HG02938 (cell line): ENCODE results near the gene DNAH7.

ENCODE experiments used
- ATAC-seq: cut with Tn5 transposase; IDR thresholded peaks from one replicate; pipeline ENCODE4 v1.9.1; 2021; ENCODE audit warnings: mild to moderate bottlenecking, moderate library complexity; ENCODE audit not compliant: unreplicated experiment

Gene DNAH7

GRCh38 chr2:195818106-195818505, 250.5 kb downstream of the DNAH7 start:
- ATAC-seq: no peak

- no peak for ATAC-seq
These were observed 253.6 kb downstream of the DNAH7 start for GRCh38 chr2:195815083-195815482.

- no peak for ATAC-seq
These were observed 255.2 kb downstream of the DNAH7 start for GRCh38 chr2:195813421-195813820.

- no peak for ATAC-seq
These were observed 258.1 kb downstream of the DNAH7 start for GRCh38 chr2:195810340-195811098.

- ATAC-seq: no peak
These were observed 260.4 kb downstream of the DNAH7 start for GRCh38 chr2:195808189-195808588.

- ATAC-seq: no peak
These were observed 263.2 kb downstream of the DNAH7 start for GRCh38 chr2:195805283-195805976.

- ATAC-seq: no peak
These were observed 272.8 kb downstream of the DNAH7 start for GRCh38 chr2:195795879-195796278.

- no peak for ATAC-seq
These were observed 274.8 kb downstream of the DNAH7 start for GRCh38 chr2:195793881-195794280.

- ATAC-seq: no peak
These were observed 286.5 kb downstream of the DNAH7 start for GRCh38 chr2:195782156-195782555.

GRCh38 chr2:195779491-195779890, 289.1 kb downstream of the DNAH7 start:
- no peak for ATAC-seq

- ATAC-seq: no peak
These were observed 298.7 kb downstream of the DNAH7 start for GRCh38 chr2:195769975-195770374.

GRCh38 chr2:195768431-195768830, 300.2 kb downstream of the DNAH7 start:
- no peak for ATAC-seq

GRCh38 chr2:195766691-195767090, 301.9 kb downstream of the DNAH7 start:
- ATAC-seq: no peak

GRCh38 chr2:195763866-195764265, 304.8 kb downstream of the DNAH7 start:
- ATAC-seq: no peak

GRCh38 chr2:195759877-195760276, 308.8 kb downstream of the DNAH7 start:
- ATAC-seq: no peak

GRCh38 chr2:195758846-195759245, 309.8 kb downstream of the DNAH7 start:
- ATAC-seq: no peak

GRCh38 chr2:195756218-195756942, 312.3 kb downstream of the DNAH7 start:
- no peak for ATAC-seq

- no peak for ATAC-seq
These were observed 327.4 kb downstream of the DNAH7 start for GRCh38 chr2:195741191-195741590.

GRCh38 chr2:195737511-195738325, 330.9 kb downstream of the DNAH7 start:
- ATAC-seq: no peak

- ATAC-seq: no peak
These were observed 333.3 kb downstream of the DNAH7 start for GRCh38 chr2:195735347-195735746.

- no peak for ATAC-seq
These were observed 333.7 kb downstream of the DNAH7 start for GRCh38 chr2:195734931-195735330.
